MG63 (cell line): ENCODE measurements around the gene NALCN. TPM values are rescaled to one million over a fixed set of nuclear protein-coding genes. Genes with fewer than 3 reads are reported as not detected.
"Not testable (repeated sequence)": the region's sequence is repeated elsewhere in the genome, so short reads cannot be mapped to it uniquely, and the experiment has no call there.

Experiments used
- DNase-seq: peaks from one replicate; pipeline ENCODE4 v3.0.0-alpha.2; 2020
- H3K27me3 ChIP-seq: fragments of 250-450 bp; sonication (Bioruptor Pico); 2 replicates; pipeline ENCODE4 v1.5.1; 2020; ENCODE audit warnings: mild to moderate bottlenecking, moderate library complexity
- H3K36me3 ChIP-seq: fragments of 250-450 bp; sonication (Bioruptor Pico); 2 replicates; pipeline ENCODE4 v1.5.1; 2020; ENCODE audit warnings: mild to moderate bottlenecking, moderate library complexity
- H3K4me3 ChIP-seq: fragments of 250-450 bp; sonication (Bioruptor Pico); 2 replicates; pipeline ENCODE4 v1.5.1; 2020; ENCODE audit warnings: mild to moderate bottlenecking, moderate library complexity
- H3K9me3 ChIP-seq: fragments of 250-450 bp; sonication (Bioruptor Pico); 2 replicates; pipeline ENCODE4 v1.5.1; 2020; ENCODE audit warnings: mild to moderate bottlenecking, moderate library complexity
- total RNA-seq: library from RNA; depleted of rRNA; stranded (reverse); fragments of >200 nt; shearing (Covaris generic); gene quantifications from 2 replicates; pipeline ENCODE4 v1.2.3, GENCODE V29; 2014; ENCODE audit warnings: low replicate concordance

Gene NALCN
- total RNA-seq, 1 experiment from 2014 or later = 0.49 TPM

DNA sequence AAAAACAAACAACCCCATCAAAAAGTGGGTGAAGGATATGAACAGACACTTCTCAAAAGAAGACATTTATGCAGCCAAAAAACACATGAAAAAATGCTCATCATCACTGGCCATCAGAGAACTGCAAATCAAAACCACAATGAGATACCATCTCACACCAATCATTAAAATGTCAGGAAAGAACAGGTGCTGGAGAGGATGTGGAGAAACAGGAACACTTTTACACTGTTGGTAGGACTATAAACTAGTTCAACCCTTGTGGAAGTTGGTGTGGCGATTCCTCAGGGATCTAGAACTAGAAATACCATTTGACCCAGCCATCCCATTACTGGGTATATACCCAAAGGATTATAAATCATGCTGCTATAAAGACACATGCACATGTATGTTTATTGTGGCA, 102.8 kb downstream of the NALCN start:
- not testable (repeated sequence) for H3K27me3 ChIP-seq, H3K9me3 ChIP-seq, H3K36me3 ChIP-seq, DNase-seq, H3K4me3 ChIP-seq

DNA sequence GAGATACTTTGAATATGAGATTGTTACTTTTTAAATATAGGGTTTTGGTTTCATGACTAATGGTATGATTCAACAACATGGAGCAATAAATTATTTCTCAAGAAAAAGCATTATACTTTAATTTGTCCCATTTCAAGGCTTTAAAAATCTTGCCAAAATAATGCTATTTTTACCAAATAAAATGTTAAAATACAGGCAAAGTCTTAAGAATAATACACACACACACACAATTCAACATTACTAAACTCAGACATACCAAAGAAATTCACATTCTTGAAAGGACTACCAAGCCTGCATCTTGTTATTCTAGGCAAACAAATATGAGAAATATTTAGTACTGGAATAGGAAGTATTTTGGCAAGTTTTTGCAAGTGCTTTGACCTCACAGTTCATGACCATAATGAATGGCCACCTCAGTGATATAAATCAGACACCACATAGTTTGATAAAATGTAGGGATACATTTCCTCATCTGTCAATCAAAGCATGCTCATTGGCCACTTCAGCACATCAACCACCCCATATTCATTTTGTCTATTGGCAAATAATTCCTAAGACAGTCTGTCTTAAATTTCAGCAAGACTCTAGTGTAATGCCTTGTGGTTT, 107.2 kb downstream of the NALCN start:
- no peak overlapping the region for H3K4me3 ChIP-seq
- no peak for DNase-seq
- no peaks in the 10 kb centered on the region for H3K27me3 ChIP-seq
- no peaks in the 10 kb centered on the region for H3K36me3 ChIP-seq
- H3K9me3 ChIP-seq = no peaks in the 10 kb centered on the region

DNA sequence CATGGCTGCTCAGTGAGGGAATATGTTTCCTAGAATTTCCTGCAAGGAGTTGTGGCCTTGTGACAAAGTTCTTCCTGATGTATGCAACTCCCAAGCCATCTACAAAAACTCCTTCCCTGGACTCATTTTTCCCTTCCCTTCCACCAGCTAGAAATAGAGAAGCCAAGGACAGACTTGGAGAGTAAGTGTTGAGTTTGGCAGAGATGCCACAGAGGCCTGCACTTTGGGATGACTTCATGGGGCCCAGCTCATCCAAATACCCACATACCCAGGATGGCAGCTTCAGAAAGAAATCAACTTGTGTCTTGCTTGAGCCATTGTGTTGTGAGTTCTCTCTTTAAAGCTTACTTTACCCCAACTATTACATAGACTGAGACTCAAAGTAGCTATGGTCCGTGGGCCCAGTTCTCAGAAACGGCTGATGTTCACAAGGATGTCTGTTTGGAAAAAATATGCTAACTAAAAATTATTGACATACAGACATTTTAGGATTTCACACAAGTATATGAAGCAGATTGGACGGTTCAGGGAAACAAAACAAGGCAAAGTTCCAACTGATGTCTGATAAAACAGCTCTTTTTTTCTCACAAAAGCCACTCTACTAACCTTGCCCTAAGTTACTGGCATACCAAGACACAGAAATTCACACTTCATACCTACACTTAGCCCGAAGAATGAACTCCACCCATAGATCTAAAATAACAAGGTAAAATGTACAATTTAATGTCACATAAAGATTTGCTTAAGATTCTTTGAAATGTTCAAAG, 107.9 kb downstream of the NALCN start:
- Histone ChIP-seq H3K9me3 (no peaks in the 10 kb centered on the region), H3K36me3 (no peaks in the 10 kb centered on the region), H3K4me3 (no peak overlapping the region), H3K27me3 (no peaks in the 10 kb centered on the region)
- peak; percentile 57 for DNase-seq

DNA sequence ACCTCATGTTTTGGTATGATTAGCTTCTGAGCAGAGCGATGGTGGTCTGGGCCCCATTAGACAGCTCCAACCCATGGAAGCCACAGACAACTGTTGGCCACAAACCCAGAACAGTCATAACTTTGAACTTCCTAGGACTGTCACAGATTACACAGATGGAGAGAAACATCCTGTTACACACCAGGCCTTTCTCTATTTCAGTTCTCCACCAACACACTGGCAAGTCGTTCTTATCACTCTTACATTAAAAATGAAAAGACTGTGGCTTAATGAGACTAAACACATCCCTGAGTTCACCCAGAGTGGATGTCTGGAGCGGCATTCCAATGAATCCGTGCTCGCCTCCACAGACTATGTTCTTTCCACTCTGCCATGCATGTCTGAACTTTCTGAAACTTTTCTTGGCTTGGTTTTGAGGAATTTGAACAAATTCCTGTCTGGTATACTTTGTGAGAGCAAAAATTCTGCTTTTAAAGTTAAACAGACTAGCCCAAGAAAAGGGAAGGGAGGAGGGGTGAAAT, 109.1 kb downstream of the NALCN start:
- Histone ChIP-seq H3K27me3 (no peaks in the 10 kb centered on the region), H3K9me3 (no peaks in the 10 kb centered on the region), H3K4me3 (no peak overlapping the region), H3K36me3 (no peaks in the 10 kb centered on the region)
- no peak for DNase-seq

DNA sequence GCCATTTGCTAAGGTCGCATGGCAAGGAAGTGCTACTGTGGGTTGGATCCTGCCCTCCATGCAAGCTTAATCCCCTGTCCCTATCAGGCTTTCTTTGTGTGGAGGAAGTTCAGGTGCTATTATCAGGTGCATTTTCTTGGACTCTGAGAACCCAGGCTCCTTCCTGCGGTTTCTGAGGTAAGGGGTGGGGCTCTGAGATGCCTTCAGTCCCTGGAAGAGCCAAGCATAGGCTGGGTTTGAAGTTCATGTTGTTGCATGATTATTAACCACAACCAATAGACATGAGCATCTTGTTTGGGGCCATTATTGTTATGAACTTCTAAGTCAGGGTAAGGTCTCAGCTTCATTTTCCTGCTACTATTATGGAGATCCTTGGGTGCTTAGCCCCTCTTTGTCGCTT, 109.5 kb downstream of the NALCN start:
- Histone ChIP-seq H3K36me3 (no peaks in the 10 kb centered on the region), H3K4me3 (no peak overlapping the region), H3K27me3 (no peaks in the 10 kb centered on the region), H3K9me3 (no peaks in the 10 kb centered on the region)
- DNase-seq = no peak

DNA sequence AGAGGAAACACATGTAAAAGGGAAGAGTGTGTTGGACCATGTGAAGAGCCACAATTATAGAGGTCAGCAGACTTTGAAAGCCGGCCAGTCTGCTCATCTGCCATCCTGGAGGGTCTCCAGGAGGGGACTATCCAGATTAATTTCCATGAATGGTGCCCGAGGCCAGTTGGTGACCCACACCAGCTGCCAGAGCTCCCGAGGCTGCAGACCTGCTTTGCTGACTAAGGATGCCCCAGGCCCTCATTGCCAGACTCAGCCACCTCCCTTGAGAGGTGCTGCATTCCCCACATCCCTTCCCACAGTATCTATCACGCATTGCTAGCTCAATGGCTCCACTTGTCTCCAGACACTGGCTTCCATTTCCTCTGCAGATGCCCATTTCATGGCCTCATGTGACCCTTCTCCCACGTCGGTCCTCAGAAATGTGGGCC, 110.3 kb downstream of the NALCN start:
- no peak overlapping the region for H3K4me3 ChIP-seq
- DNase-seq = no peak
- H3K9me3 ChIP-seq = no peaks in the 10 kb centered on the region
- H3K27me3 ChIP-seq = no peaks in the 10 kb centered on the region
- no peaks in the 10 kb centered on the region for H3K36me3 ChIP-seq

DNA sequence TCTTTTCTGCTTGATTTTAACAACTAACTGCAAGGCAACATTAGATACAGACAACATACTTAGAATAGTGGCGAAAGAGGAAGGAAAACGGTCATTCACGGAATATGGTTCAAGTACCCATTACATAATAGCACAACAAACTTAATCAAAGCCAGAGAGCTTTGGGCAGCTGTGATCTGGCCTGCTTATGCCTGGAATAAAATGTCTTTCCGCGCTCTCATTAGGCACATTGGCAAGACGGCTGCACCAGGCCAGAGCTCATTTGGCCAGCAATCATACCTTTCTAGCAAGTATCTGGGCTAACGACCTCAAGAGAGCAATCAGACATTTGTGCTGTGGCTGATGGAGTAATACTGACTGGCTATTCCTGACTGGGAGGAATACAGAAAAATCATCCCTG, 112.8 kb downstream of the NALCN start:
- no peaks in the 10 kb centered on the region for H3K36me3 ChIP-seq
- no peaks in the 10 kb centered on the region for H3K27me3 ChIP-seq
- H3K9me3 ChIP-seq = no peaks in the 10 kb centered on the region
- DNase-seq = no peak
- H3K4me3 ChIP-seq = no peak overlapping the region

DNA sequence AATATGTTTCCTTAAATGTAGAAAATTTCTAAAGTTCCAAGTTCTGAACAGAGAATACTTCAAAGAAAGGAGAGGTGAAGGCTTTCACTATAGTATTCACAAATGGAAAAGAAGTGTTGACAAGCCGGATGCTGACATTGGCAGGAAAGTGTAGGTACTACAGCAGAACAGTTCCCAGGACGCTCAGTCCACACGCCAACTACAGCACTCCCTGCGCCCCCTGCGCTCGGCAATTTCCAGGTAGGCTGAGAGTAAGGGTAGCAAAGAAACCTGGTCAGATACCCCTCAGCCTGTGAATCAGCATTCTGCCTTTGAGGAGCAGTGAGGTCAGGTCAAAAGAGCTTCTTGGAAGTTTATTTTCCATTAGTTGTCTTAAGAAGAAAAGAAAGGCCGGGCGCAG, 115.3 kb downstream of the NALCN start:
- Histone ChIP-seq H3K36me3 (no peaks in the 10 kb centered on the region), H3K4me3 (no peak overlapping the region), H3K27me3 (no peaks in the 10 kb centered on the region), H3K9me3 (no peaks in the 10 kb centered on the region)
- DNase-seq = no peak

DNA sequence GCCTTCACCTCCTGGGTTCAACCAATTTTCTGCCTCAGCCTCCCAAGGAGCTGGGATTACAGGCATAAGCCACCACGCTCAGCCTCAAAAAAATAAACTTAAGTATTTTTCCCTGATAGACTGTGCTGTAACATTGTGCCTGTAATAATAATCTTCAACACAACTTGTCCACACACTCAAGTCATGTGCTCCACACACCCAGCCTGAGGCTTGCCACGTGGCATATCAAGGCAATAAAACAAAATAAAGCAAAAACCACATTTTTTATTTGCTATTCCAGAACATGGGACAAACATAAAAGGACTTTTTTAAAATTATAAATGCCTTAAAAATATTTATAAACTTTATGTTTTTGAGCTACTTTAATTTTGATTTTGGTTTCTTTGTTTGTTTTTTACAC, 115.8 kb downstream of the NALCN start:
- Histone ChIP-seq H3K4me3 (no peak overlapping the region), H3K9me3 (no peaks in the 10 kb centered on the region), H3K36me3 (no peaks in the 10 kb centered on the region), H3K27me3 (no peaks in the 10 kb centered on the region)
- DNase-seq = no peak

DNA sequence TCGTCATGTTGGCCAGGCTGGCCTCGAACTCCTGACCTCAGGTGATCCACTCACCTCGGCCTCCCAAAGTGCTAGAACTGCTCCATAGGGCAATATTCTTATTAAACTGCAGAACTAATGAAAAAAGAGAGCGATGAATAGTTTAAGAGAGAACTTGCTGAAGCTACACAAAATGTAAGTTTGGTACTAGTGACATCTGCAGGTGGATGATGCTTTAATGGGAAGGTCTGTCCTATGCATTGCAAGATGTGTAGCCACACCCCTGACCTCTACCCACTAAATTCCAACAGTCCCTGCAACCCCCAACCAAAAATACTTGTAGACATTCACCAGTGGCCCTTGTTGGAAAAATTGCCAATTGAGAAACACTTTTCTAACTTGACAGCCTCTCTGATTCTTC, 117.8 kb downstream of the NALCN start:
- no peak for DNase-seq
- H3K4me3 ChIP-seq = no peak overlapping the region
- H3K36me3 ChIP-seq = no peaks in the 10 kb centered on the region
- no peaks in the 10 kb centered on the region for H3K27me3 ChIP-seq
- 0 out of 2 replicates have a peak, but pooled peaks cover 2% of the 10 kb centered on the region for H3K9me3 ChIP-seq

DNA sequence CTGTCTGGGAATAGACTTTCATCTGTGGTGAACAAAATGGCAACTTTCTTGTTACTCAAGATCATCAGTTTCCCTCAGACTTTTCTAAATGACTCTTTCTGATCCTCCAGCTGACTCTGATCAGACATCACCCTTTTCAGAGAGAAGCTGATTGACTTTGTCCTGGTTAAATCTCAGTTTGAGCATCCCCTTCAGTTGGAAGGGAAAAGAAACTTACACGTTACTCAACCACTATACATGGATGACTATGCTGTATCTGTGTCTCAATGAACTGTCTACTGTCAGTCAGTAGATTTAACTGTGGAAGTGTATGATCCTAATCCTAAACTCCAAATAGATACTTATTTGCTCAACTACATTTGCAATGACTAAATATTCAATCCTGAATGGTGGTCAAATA, 118.5 kb downstream of the NALCN start:
- no peaks in the 10 kb centered on the region for H3K27me3 ChIP-seq
- H3K36me3 ChIP-seq = no peaks in the 10 kb centered on the region
- H3K9me3 ChIP-seq = 0 out of 2 replicates have a peak, but pooled peaks cover 2% of the 10 kb centered on the region
- no peak for DNase-seq
- H3K4me3 ChIP-seq = no peak overlapping the region

DNA sequence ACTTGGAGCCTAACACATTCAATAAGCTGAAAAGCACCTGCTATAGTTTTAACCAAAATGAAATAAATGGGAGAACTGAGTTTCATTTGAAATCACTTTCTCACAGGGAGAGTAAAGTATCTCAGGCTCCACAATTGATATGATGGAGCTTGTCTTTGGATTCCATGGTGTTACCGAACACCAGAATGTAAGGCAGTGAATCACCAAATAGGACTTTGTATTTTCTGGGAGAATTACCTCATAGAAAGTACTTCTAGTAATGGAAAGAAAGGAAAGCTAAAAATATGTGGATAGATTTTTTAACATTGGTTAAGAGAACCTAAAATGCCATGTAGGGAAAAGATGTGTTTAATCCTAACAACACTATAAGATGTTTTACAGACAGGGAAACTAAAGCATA, 123.6 kb downstream of the NALCN start:
- Histone ChIP-seq H3K9me3 (0 out of 2 replicates have a peak, but pooled peaks cover 2% of the 10 kb centered on the region), H3K4me3 (no peak overlapping the region), H3K36me3 (no peaks in the 10 kb centered on the region), H3K27me3 (no peaks in the 10 kb centered on the region)
- DNase-seq = no peak

DNA sequence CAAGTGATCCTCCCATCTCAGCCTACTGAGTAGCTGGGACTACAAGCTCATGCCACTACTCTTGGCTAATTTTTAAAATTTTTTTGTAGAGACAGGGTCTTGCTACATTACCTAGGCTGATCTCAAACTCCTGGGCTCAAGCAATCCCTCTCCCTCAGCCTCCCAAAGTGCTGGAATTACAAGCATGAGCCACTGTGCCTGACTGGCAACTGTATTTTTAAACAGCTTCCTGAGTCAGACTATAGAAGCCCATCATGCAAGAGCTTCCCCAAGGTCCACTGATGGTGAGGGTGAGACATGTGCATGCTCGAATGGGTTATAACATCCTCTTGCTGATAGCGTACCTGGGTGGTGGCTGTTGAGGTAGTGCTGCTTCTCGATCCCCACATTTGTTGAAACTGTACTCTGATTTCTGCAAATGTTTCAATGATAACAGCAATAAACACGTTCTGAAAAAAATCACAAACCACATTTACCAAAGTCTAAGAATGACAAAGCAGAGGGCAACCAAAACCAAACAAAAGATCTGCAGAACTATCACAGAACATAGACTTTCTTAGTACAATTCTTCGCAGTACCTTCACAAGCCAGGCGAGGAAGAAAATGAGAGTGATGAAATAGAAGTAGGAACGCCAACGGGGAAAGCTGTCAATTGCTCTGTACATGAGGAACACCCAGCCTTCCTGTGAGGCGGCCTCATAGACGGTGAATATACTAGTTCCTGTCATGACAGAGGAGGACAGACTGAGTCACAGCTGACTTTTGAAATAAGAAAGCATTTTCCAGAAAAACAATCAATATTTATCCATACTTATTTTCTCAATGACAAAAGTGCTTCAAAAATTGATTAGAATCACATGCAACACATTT, 124.4 kb downstream of the NALCN start:
- no peak overlapping the region for H3K4me3 ChIP-seq
- no peak for DNase-seq
- H3K9me3 ChIP-seq = 0 out of 2 replicates have a peak, but pooled peaks cover 2% of the 10 kb centered on the region
- no peaks in the 10 kb centered on the region for H3K27me3 ChIP-seq
- H3K36me3 ChIP-seq = no peaks in the 10 kb centered on the region

DNA sequence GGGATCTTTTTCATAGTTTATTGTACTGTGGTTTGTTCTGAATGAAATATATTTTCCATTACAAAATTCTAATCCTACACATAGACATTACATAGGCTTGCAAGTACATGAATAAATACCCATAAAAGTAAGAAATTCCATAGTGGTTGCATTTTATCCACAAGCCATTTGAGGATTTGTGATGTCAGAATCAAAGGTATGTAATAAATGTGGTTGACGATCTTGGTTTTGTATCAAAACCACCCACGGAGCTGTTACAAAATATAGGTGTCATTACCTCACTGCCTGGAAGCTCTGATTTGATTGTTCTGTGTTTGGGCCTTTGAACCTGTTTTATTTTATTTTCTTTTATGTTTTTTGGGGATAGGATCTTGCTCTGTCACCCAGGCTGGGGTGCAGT, 125.1 kb downstream of the NALCN start:
- no peaks in the 10 kb centered on the region for H3K27me3 ChIP-seq
- no peak for DNase-seq
- H3K36me3 ChIP-seq = no peaks in the 10 kb centered on the region
- no peak overlapping the region for H3K4me3 ChIP-seq
- 0 out of 2 replicates have a peak, but pooled peaks cover 2% of the 10 kb centered on the region for H3K9me3 ChIP-seq

DNA sequence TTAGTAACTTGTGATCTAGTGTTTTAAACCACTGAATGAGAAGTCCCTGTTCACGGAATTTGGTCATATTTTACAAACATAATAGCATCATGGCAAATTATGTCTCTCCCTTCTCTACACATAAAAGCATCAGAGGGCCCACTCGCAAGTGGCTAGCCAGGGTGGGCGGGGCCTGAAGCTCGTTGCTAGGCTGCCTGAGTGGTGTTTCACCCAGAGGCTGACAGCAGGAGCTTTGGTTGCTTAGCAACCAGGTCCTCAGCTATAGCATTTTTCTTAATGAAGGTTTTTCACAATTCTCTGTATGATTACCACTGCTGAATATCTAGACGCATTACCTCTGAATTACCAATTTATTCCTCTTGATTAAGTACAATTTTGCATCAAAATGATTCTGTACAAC, 126.5 kb downstream of the NALCN start:
- no peak overlapping the region for H3K4me3 ChIP-seq
- H3K27me3 ChIP-seq = no peaks in the 10 kb centered on the region
- H3K36me3 ChIP-seq = no peaks in the 10 kb centered on the region
- DNase-seq = peak; percentile 8
- no peaks in the 10 kb centered on the region for H3K9me3 ChIP-seq

DNA sequence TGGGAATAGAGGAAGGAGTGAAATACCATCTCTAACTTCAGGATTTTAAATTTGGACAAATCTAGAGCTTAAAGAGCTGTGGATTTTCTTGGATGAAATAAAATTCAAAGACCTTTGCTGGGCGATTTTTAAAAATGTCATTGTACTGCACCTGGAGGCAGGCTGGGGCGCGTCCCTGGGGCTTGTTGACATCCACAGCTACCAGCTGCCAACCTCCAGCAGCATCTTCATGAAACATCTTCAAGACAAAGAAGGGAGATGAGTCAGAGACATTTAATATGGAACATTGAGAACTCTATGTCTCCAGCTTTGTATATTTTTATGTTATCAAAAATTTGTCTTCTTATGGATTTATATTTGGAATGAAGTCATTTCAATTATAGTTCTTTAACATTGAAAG, 132.5 kb downstream of the NALCN start:
- Histone ChIP-seq H3K9me3 (no peaks in the 10 kb centered on the region), H3K4me3 (no peak overlapping the region), H3K36me3 (no peaks in the 10 kb centered on the region), H3K27me3 (no peaks in the 10 kb centered on the region)
- no peak for DNase-seq

DNA sequence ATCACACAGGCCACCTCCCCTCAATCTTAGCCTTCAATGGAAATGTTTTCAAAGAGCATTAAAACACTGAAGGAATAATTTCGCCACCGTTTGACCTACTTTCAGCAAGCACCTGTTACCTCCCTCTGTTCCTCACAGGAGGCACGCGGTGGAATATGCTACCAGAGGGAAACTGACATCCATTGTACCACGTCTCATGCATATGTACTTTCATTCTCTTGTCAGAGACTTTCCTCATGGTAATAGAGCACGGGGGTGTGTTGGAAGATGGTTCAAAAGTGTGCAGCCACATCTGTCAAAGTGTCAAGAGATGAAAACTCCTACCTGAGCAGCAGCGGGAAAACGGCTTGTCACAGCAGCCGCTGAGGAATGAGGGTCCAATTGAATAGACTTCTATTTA, 143.4 kb downstream of the NALCN start:
- no peaks in the 10 kb centered on the region for H3K36me3 ChIP-seq
- DNase-seq = no peak
- no peaks in the 10 kb centered on the region for H3K27me3 ChIP-seq
- no peaks in the 10 kb centered on the region for H3K9me3 ChIP-seq
- H3K4me3 ChIP-seq = no peak overlapping the region
